ENCODE data around the gene TBC1D9.

The TBC1D9 gene

DNA sequence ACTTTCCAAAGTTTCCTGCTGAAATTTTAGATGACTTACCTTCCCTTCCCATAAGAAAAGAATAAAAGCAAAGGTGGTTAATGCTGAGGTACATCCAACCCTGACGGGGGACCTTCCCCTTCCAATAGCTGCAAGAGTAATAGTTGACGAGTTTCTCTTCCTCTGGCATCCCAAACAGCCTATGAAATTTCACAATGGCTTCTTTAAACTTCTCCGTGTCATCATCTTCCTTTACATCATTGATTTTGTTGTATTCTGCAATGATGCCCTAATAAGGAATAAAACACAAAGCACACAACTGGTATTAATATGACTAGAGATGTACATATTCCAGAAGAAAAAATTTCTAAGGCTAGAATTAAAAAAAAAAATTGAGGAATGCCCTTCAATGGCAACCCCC is 76.6 kb downstream of the TBC1D9 start:
- TF ChIP-seq CTCF (IDR thresholded peaks at IDR 0.05; ENCODE audit: extremely low read depth, missing control alignments), result no peak
- DNase-seq (ENCODE audit: low spot score), result no peak

GRCh38 chr4:140675599-140676231 is 80.5 kb downstream of the TBC1D9 start:
- TF ChIP-seq CTCF (IDR thresholded peaks at IDR 0.05; ENCODE audit: extremely low read depth, missing control alignments), result no peak

GRCh38 chr4:140673729-140674128 is 82.5 kb downstream of the TBC1D9 start:
- DNase-seq (ENCODE audit: low spot score), result no peak
- no peak for TF ChIP-seq CTCF (IDR thresholded peaks at IDR 0.05; ENCODE audit: extremely low read depth, missing control alignments)

More at GRCh38 chr4:140675599-140676231, 80.5 kb downstream of the TBC1D9 start:
- DNase-seq (ENCODE audit: low spot score), result no peak

GRCh38 chr4:140672416-140672815 is 83.8 kb downstream of the TBC1D9 start:
- no peak for TF ChIP-seq CTCF (IDR thresholded peaks at IDR 0.05; ENCODE audit: extremely low read depth, missing control alignments)
- no peak for DNase-seq (ENCODE audit: low spot score)

DNA sequence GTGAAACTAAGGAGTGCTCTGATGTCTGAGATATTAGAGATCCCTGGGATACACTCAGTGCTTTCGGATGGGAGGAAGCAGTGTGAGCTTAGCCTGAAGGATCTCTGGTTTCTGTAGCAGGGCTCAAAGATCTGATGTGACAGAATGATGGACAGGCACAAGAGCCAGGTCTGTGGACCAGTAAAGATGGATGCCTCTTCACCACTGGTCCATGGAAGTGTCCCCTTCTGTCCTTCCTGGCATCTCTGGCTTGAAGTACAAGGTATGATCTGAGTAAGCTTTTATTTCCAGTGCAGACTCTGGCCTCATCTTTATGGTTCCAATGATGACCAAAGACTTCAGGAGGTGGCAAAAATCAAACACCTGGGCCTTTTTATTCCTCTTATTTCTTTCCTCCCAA is 88.1 kb downstream of the TBC1D9 start:
- TF ChIP-seq CTCF (IDR thresholded peaks at IDR 0.05; ENCODE audit: extremely low read depth, missing control alignments), result no peak

GRCh38 chr4:140666889-140667614 is 89.1 kb downstream of the TBC1D9 start:
- TF ChIP-seq CTCF (IDR thresholded peaks at IDR 0.05; ENCODE audit: extremely low read depth, missing control alignments), result no peak
- no peak for DNase-seq (ENCODE audit: low spot score)

More for the DNA sequence above, 88.1 kb downstream of the TBC1D9 start:
- DNase-seq (ENCODE audit: low spot score), result no peak

- no peak for DNase-seq (ENCODE audit: low spot score)
- TF ChIP-seq CTCF (IDR thresholded peaks at IDR 0.05; ENCODE audit: extremely low read depth, missing control alignments), result no peak
Measured at GRCh38 chr4:140662082-140662869, 93.9 kb downstream of the TBC1D9 start.
